Measurements from ENCODE around the gene ARHGEF4.

ARHGEF4 gene

DNA sequence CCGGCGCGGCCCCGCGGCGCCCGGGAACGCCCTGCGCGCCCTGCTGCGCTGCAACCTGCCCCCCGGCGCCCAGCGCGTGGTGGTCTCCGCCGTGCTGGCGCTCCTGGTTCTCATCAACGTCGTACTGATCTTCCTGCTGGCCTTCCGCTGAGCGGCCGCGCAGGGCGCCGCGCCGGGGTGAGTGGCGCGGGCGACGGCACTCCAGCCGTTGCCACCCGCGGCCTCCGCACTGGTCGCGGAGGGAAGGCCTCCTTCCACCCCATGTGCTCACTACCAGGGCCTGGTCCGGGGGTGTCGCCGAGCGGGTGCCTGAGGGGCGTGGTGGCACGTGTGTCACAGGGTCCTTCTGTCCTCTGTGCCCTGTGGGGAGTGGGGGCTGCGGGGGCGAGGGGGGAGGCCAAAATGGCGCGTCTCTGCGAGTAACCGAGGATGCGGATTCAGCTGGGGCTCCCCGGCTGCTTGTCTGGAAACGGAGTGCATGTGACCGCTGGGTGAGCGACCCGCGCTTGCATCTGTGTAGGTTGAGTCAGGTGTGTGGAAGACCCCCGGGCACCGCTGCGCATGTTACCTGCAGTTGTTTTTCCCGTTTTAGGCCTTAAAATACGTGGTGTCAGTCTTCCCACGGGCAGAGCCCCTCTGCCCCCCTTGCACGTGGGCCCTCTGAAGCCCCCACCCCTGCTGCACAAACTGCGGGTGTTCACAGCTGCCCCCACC, 198.6 kb downstream of the ARHGEF4 start:
- DNase-seq (ENCODE audit: low read depth) = no peak
- no peak overlapping the region for H3K4me3 ChIP-seq (ENCODE audit: control insufficient read depth, low read depth, low read length)
- TF ChIP-seq, protein P1, sequence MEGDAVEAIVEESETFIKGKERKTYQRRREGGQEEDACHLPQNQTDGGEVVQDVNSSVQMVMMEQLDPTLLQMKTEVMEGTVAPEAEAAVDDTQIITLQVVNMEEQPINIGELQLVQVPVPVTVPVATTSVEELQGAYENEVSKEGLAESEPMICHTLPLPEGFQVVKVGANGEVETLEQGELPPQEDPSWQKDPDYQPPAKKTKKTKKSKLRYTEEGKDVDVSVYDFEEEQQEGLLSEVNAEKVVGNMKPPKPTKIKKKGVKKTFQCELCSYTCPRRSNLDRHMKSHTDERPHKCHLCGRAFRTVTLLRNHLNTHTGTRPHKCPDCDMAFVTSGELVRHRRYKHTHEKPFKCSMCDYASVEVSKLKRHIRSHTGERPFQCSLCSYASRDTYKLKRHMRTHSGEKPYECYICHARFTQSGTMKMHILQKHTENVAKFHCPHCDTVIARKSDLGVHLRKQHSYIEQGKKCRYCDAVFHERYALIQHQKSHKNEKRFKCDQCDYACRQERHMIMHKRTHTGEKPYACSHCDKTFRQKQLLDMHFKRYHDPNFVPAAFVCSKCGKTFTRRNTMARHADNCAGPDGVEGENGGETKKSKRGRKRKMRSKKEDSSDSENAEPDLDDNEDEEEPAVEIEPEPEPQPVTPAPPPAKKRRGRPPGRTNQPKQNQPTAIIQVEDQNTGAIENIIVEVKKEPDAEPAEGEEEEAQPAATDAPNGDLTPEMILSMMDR (conservative IDR thresholded peaks at IDR 0.05; ENCODE audit: control insufficient read depth, insufficient read depth, low read depth, low read length) = no peak

DNA sequence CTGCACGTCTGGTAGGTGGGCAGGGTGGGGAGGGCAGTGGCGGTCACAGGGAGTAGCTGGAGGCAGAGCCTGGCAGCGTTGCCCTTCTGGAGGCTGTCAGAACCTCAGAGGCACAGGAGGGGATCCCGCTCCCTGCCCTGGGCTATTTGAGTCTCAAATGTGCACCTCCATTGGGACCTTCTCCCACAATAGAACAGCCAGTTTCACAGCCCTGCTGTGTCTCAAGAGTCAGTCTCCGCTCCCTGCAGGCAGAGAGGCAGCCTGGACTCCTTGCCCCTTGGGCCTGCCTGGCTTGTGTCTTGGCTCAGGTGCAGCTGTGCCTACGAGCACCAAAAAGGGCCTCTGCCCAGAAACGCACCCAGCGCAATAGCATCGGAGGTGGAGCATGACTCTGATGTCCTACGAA, 199.1 kb downstream of the ARHGEF4 start:
- no peak for DNase-seq (ENCODE audit: low read depth)
- TF ChIP-seq, protein P1 (conservative IDR thresholded peaks at IDR 0.05; ENCODE audit: control insufficient read depth, insufficient read depth, low read depth, low read length) = no peak
- H3K4me3 ChIP-seq (ENCODE audit: control insufficient read depth, low read depth, low read length) = no peak overlapping the region

DNA sequence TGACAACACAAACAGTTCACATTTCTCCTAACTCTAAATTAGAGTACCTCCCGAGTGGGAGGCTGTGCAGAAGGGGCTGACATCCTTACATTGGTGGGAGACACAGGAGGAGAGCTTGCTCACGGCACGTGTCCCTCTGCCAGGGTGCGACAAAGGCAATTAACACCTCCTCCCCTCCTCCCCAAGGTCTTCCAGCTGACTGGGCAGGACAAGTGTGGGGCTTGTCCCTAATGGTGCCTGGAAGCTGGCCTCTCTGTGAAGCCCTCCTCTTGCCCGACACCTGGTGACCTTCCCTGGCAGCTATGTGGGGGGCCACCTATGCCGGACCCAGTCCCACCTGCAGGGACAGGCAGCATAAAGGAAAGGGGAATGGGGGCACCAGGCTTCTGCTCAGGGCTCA, 199.6 kb downstream of the ARHGEF4 start:
- DNase-seq (ENCODE audit: low read depth) = no peak
- TF ChIP-seq, protein P1 (conservative IDR thresholded peaks at IDR 0.05; ENCODE audit: control insufficient read depth, insufficient read depth, low read depth, low read length) = no peak
- no peak overlapping the region for H3K4me3 ChIP-seq (ENCODE audit: control insufficient read depth, low read depth, low read length)

DNA sequence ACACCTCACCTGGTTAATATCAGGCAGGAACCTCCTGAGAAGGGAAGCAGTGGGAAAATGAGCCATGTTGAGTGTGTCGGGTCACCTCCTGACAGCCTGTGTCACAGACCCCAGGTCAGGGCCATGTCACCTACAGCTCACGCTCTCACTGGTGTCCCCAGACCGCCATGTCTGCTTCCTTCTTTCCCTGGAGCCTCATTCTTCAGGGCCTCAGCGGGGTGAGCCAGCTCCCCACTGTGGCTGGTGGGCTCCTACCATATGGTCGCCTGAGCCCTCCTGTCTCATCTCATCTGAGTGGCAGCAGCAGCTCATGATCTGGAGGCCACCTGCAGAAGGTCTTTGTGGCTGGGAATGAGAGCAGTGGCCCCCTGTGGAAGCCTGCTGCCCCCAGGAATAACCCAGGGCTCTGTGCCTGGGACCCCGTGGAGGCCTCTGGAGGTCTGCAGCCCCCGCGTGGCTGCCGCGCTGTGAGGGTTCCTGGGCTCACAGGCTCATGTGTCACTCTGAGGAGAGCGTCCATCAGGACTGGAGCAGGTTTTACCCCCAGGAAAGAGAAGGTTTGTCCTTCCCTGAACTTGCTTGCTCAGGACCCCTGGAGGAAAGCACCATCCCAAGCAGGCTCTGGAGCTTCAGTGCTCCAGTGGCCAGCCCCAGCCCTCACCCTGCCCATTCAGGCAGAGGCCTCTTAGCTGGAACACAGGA, 200.1 kb downstream of the ARHGEF4 start:
- TF ChIP-seq, protein P1 (conservative IDR thresholded peaks at IDR 0.05; ENCODE audit: control insufficient read depth, insufficient read depth, low read depth, low read length) = no peak
- H3K4me3 ChIP-seq (ENCODE audit: control insufficient read depth, low read depth, low read length) = no peak overlapping the region

DNA sequence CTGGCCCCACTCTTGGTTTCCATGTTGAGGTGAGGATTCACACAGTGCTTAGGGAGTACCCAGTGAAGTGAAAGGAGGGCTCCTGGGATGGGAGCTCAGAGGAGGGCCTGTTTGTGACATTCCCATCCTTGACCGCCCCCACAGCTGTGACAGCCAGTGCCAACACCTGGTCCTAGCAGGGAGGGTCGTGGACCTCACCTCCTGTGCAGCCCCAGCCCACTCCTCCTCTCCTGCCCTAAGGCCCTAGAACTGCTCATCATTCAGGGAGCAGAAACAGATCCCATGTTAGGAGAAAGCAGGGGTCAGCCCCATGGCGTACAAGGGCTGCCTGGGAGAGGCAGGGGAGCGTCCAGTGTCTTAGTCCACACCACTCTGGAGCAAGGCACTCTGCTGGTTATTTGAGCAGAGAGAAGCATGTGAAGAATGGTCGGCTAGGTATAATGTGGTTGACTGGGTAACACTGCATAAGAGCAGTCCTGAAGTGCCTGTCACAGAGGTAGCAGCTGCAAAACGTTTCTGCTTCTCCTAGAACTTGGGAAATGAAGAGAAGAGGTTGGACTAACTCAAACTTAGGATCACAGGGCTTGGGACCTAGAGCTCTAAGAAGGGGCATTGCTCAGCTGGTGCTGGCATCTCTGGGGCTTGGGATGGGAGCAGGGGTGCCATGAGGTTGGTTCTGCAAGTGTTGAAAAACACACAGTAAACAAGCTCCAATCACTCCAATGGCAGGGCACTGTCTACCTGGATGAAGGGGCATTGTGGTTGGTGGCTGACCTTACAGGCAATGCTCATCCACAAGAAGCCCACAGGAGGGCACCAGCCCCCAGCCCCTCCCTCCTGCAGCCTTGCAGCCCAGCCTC, 200.9 kb downstream of the ARHGEF4 start:
- DNase-seq (ENCODE audit: low read depth) = no peak
- TF ChIP-seq, protein P1 (conservative IDR thresholded peaks at IDR 0.05; ENCODE audit: control insufficient read depth, insufficient read depth, low read depth, low read length) = no peak
- H3K4me3 ChIP-seq (ENCODE audit: control insufficient read depth, low read depth, low read length) = no peak overlapping the region

More for the DNA sequence above, 200.1 kb downstream of the ARHGEF4 start:
- no peak for DNase-seq (ENCODE audit: low read depth)

DNA sequence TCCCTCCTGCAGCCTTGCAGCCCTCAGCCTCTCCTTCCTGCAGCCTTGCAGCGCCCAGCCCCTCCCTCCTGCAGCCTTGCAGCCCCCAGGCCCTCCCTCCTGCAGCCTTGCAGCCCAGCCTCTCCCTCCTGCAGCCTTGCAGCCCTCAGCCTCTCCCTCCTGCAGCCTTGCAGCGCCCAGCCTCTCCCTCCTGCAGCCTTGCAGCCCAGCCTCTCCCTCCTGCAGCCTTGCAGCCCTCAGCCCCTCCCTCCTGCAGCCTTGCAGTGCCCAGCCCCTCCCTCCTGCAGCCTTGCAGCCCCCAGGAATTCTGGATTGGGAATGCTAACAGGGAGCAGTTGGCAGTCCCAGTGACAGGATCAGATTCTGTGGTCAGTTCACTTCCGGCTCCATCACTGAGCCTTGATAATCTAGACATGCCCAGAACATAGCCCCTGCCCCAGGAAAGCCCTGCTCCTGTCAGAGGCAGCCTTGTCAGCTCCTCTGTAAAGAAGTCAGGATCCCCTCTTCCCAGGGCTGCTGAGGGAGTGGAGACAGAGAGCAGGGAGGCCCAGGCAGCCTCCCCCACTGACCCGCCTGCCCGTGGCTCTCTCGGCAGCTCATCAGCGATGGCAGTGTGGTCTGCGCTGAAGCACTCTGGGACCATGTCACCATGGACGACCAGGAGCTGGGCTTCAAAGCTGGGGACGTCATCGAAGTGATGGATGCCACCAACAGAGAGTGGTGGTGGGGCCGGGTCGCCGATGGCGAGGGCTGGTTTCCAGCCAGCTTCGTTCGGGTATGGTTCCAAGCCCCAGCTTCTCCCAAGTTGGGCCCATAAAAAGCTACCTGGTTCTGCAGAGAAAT, 201.8 kb downstream of the ARHGEF4 start:
- H3K4me3 ChIP-seq (ENCODE audit: control insufficient read depth, low read depth, low read length) = no peak overlapping the region
- DNase-seq (ENCODE audit: low read depth) = no peak
- TF ChIP-seq, protein P1 (conservative IDR thresholded peaks at IDR 0.05; ENCODE audit: control insufficient read depth, insufficient read depth, low read depth, low read length) = no peak

Measured in fibroblast of mammary gland (primary cell).